Measurements from ENCODE around the gene UNC13B.
A peak's percentile ranks its signal among the peaks of the same experiment; 100 is the strongest.

The UNC13B gene

DNA sequence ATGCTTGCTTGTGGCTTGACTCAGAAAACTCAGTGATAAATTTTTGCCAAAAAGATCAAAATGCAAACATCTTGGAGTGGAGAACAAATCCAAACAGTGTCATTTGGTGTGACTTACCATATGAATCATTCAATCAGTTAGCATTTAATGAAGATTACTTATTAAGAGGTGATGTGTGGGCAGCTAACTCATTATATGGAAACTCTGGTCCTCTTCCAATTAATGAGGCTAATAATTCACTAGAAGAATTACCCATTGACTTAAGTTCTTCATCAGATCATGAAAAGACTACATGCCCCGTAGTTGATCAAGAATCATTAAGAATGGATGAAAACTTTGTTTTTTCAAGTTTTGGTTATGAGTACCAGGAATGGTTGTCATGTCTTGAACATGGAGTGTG lies 141.8 kb downstream of the UNC13B start:
- ChIA-PET POLR2A (no interaction called here), CTCF (no interaction called here)
- H3K4me3 ChIP-seq (ENCODE audit: low read depth, low read length), result no peak overlapping the region
- no peak for TF ChIP-seq CTCF (IDR thresholded peaks at IDR 0.05; ENCODE audit: insufficient read depth, low read length, missing control alignments)
- DNase-seq (ENCODE audit: low read depth, low spot score), result no peak

DNA sequence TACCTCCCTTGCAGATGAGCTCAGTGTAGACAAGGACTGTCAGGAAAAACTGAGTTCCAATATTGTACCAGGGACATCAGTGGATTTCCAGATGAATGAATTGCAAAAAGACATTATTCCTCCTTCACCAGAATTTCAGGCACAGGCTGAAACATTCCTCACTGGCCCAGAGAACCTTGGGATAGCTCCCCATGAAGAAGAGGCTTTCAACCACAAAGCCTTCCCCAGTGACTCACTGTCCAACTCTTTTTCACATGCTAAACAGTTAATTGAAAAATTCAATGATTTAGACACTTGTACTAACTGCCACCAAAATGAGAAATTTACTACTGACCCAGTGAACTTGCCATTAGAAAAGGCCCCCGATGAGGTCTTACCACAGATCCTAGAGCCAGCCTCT lies 144.5 kb downstream of the UNC13B start:
- no peak for TF ChIP-seq CTCF (IDR thresholded peaks at IDR 0.05; ENCODE audit: insufficient read depth, low read length, missing control alignments)
- POLR2A ChIA-PET, result no interaction called here
- peak; percentile 12 for DNase-seq (ENCODE audit: low read depth, low spot score)
- CTCF ChIA-PET, result interaction anchor here (1.0 kb wide), 1 partner anchor 407 kb away, joined by 4 read pairs; no protein-coding TSS in a partner anchor
- no peak overlapping the region for H3K4me3 ChIP-seq (ENCODE audit: low read depth, low read length)

GRCh38 chr9:35308316-35308715 lies 146.5 kb downstream of the UNC13B start:
- DNase-seq (ENCODE audit: low read depth, low spot score), result no peak
- TF ChIP-seq CTCF (IDR thresholded peaks at IDR 0.05; ENCODE audit: insufficient read depth, low read length, missing control alignments), result no peak
- ChIA-PET CTCF (interaction anchor here (1.0 kb wide), 1 partner anchor 49 kb away, joined by 3 read pairs; no protein-coding TSS in a partner anchor), POLR2A (no interaction called here)
- no peak overlapping the region for H3K4me3 ChIP-seq (ENCODE audit: low read depth, low read length)

DNA sequence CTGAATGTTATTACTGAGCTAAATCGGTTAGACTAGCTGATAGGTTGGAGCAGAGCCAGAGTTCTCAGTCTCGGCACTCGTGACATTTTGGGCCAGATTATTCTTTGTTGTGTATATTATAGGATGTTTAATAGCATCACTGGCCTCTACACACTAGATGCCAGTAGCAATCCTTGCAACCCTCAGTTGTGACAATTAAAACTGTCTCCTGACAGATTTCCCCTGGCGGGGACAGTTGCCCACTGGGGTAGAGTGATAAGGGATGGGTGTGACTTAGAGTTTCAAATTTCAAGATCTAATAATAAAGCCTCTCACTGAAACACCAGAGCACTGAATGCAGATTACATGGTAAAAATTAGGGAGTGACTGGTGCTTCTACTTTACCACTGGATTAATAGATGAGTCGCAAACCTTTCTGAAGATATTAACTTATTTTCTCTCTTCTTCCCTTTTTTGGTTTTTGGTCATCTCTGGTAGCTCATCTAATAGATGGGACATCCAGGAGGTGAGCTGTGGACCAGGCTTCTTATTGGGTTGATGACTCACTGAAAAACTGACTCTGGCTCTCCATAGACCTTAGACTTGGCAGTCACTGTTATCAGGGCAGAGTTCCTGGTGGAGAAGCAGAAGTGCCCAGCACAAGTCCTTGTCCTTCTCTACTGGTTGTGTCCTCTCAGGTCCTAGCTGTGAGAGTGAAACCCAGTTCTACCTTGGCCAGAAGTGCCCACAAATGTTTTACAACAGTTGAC lies 150.3 kb downstream of the UNC13B start:
- CTCF ChIA-PET, result interaction anchor here (0.7 kb wide), 1 partner anchor 53 kb away, joined by 3 read pairs; no protein-coding TSS in a partner anchor
- no peak for DNase-seq (ENCODE audit: low read depth, low spot score)
- no peak for TF ChIP-seq CTCF (IDR thresholded peaks at IDR 0.05; ENCODE audit: insufficient read depth, low read length, missing control alignments)
- H3K4me3 ChIP-seq (ENCODE audit: low read depth, low read length), result no peak overlapping the region
- POLR2A ChIA-PET, result no interaction called here

- DNase-seq (ENCODE audit: low read depth, low spot score), result no peak
- POLR2A ChIA-PET, result no interaction called here
- H3K4me3 ChIP-seq (ENCODE audit: low read depth, low read length), result no peak overlapping the region
- CTCF ChIA-PET, result interaction anchor here (1.5 kb wide), 1 partner anchor 9 kb away, joined by 3 read pairs; no protein-coding TSS in a partner anchor
- TF ChIP-seq CTCF (IDR thresholded peaks at IDR 0.05; ENCODE audit: insufficient read depth, low read length, missing control alignments), result no peak
Measured at GRCh38 chr9:35313460-35313859, 151.7 kb downstream of the UNC13B start.

DNA sequence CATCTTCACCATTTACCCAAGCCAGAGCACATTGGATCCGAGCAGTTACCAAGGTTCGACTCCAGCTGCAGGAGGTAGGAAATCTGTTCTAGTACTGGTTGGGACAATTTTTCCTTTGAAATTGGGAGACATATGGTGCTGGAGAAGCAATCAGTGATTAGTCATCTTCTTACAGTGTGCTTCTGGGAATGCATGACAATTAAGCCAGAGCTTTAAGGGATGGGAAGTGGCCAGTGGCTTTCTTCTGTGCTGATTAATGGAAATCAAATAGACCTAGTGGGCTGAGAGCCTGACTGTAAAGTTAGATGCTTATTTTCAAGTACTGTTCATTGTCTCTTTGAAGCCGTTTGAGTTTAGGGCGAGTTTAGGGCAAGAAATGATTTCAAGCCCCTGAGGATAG lies 152.1 kb downstream of the UNC13B start:
- no peak overlapping the region for H3K4me3 ChIP-seq (ENCODE audit: low read depth, low read length)
- ChIA-PET POLR2A (no interaction called here), CTCF (interaction anchor here (1.5 kb wide), 1 partner anchor 10 kb away, joined by 3 read pairs; no protein-coding TSS in a partner anchor)
- TF ChIP-seq CTCF (IDR thresholded peaks at IDR 0.05; ENCODE audit: insufficient read depth, low read length, missing control alignments), result no peak
- no peak for DNase-seq (ENCODE audit: low read depth, low spot score)

All from AG04449 (cell line).